HL-60 (cell line): ENCODE results near the gene MYLK2.

Experiments used
- DNase-seq, 2 experiments: peaks; one replicate each; pipeline ENCODE4 v3.0.0-alpha.2; 2010 to 2020; ENCODE audit warnings: low read depth in 1 of 2, low spot score in 1 of 2
- H3K27ac ChIP-seq: fragments of 250-450 bp; sonication (Bioruptor Pico); replicated peaks from 2 replicates; pipeline ENCODE4 v1.5.1; 2020; ENCODE audit warnings: mild to moderate bottlenecking, moderate library complexity
- H3K27me3 ChIP-seq: fragments of 250-450 bp; sonication (Bioruptor Pico); 2 replicates; pipeline ENCODE4 v1.5.1; 2021; ENCODE audit warnings: mild to moderate bottlenecking, moderate library complexity; ENCODE audit not compliant: insufficient read depth, poor library complexity, severe bottlenecking
- H3K4me3 ChIP-seq: replicated peaks from 2 replicates; pipeline ENCODE4 v1.5.1; 2011; ENCODE audit warnings: mild to moderate bottlenecking, control low read depth, low read length; ENCODE audit not compliant: insufficient read depth
- CTCF ChIP-seq: IDR thresholded peaks from one replicate; pipeline ENCODE4 v1.5.1; 2011; ENCODE audit warnings: low read length, control low read depth, inconsistent platforms; ENCODE audit not compliant: insufficient read depth
- GABPA ChIP-seq: IDR thresholded peaks from 2 replicates; pipeline ENCODE4 v1.6.1; 2012; ENCODE audit warnings: low read depth
- POLR2AphosphoS5 ChIP-seq: IDR thresholded peaks from 2 replicates; pipeline ENCODE4 v1.6.1; 2012; ENCODE audit warnings: low read depth
- REST ChIP-seq: IDR thresholded peaks from 2 replicates; pipeline ENCODE4 v1.6.1; 2012; ENCODE audit warnings: low read depth; ENCODE audit not compliant: insufficient replicate concordance
- SPI1 ChIP-seq: IDR thresholded peaks from 2 replicates; pipeline ENCODE4 v1.6.1; 2012; ENCODE audit warnings: low read depth, mild to moderate bottlenecking, borderline replicate concordance

The MYLK2 gene

GRCh38 chr20:31842471-31843157 lies 23.5 kb downstream of the MYLK2 start:
- no peak for DNase-seq
- H3K4me3 ChIP-seq: no peak overlapping the region
- no peak overlapping the region for H3K27ac ChIP-seq
- TF ChIP-seq REST: no peak
- TF ChIP-seq POLR2AphosphoS5: no peak
- no peak for TF ChIP-seq CTCF
- no peak for TF ChIP-seq GABPA
- TF ChIP-seq SPI1: no peak
- H3K27me3 ChIP-seq: no peaks in the 10 kb centered on the region

- DNase-seq: no peak
- Histone ChIP-seq H3K4me3 (no peak overlapping the region), H3K27me3 (peaks cover 5% of the 10 kb centered on the region), H3K27ac (no peak overlapping the region)
- no peak for TF ChIP-seq CTCF
- no peak for TF ChIP-seq POLR2AphosphoS5
- TF ChIP-seq SPI1: no peak
These were observed 24.1 kb downstream of the MYLK2 start for GRCh38 chr20:31843288-31843687.

- Histone ChIP-seq H3K27me3 (peaks cover 11% of the 10 kb centered on the region), H3K4me3 (no peak overlapping the region), H3K27ac (no peak overlapping the region)
- TF ChIP-seq REST: no peak
- no peak for TF ChIP-seq SPI1
- TF ChIP-seq GABPA: no peak
- DNase-seq: no peak
These were observed 24.7 kb downstream of the MYLK2 start for GRCh38 chr20:31843881-31844280.

- no peak overlapping the region for H3K4me3 ChIP-seq
- no peak overlapping the region for H3K27ac ChIP-seq
- peaks cover 20% of the 10 kb centered on the region for H3K27me3 ChIP-seq
- no peak for DNase-seq
- no peak for TF ChIP-seq REST
- no peak for TF ChIP-seq GABPA
- TF ChIP-seq CTCF: no peak
- no peak for TF ChIP-seq POLR2AphosphoS5
- TF ChIP-seq SPI1: no peak
These were observed 25.7 kb downstream of the MYLK2 start for GRCh38 chr20:31844737-31845299.
